Measurements from ENCODE around the gene HTT.

Gene HTT

DNA sequence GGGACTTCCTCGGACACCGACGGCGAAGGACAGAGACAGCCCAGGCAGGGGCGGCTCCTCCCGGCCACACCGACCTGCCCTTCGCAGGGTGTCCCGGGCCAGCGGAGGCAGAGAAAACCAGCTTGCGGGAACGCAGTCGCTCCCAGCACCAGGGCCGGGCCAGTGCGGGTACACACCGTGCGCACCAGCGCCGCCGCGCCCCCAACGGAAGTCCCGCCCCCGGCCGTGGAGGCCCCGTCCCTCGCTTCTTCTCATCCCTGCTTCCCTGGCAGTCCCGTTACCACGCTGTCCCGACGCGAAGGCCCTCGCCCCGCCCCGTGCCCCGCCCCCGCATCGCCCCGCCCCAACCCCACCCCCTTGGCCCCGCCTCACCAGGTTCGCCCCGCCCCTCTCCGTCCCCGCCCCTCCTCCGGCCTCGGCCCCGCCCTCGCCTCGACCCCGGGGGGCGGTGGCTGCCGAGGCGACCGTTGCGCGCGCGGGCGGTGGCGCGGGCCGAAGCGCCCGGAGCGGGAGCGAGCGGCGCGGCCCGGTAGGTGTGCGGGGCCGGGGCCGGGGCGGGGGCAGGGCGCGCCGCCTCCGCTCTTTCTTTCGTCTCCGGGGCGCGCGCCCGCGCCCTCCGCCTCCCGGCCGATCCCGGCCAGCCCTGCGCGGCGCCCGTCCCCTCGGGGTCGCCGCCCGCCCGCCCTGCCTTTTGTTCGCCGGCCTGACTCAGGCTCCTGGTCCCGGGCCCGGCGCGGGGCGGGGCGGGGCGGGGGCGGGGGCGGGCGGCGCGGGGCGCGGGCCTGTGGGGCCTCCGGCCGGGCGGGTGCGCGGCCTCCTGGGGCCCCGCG is 218.3 kb downstream of the HTT start, which contains the start of gene RGS12:
TSS of gene RGS12 (plus strand) at position 451 of the 830 bp plus-strand sequence. CDS start 23,150 bp downstream, outside the sequence.
- DNase-seq (ENCODE audit: extremely low read depth, insufficient read length) = peak; percentile 80
- H3K36me3 ChIP-seq (ENCODE audit: control insufficient read depth, insufficient read depth, low read length) = no peaks in the 10 kb centered on the region

More for the DNA sequence above, 218.3 kb downstream of the HTT start, which contains the start of gene RGS12:
- TF ChIP-seq, protein P1, sequence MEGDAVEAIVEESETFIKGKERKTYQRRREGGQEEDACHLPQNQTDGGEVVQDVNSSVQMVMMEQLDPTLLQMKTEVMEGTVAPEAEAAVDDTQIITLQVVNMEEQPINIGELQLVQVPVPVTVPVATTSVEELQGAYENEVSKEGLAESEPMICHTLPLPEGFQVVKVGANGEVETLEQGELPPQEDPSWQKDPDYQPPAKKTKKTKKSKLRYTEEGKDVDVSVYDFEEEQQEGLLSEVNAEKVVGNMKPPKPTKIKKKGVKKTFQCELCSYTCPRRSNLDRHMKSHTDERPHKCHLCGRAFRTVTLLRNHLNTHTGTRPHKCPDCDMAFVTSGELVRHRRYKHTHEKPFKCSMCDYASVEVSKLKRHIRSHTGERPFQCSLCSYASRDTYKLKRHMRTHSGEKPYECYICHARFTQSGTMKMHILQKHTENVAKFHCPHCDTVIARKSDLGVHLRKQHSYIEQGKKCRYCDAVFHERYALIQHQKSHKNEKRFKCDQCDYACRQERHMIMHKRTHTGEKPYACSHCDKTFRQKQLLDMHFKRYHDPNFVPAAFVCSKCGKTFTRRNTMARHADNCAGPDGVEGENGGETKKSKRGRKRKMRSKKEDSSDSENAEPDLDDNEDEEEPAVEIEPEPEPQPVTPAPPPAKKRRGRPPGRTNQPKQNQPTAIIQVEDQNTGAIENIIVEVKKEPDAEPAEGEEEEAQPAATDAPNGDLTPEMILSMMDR (IDR thresholded peaks at IDR 0.05; ENCODE audit: insufficient read depth, low read length, poor library complexity, severe bottlenecking) = no peak
- Histone ChIP-seq H3K4me3 (replicated peaks; ENCODE audit: low read depth, low read length) (peak within 1 kb of the TSS; percentile 68), H3K27me3 (replicated peaks; ENCODE audit: control insufficient read depth, insufficient read depth, low read length) (no peaks in the 10 kb centered on the region; the same call in 1 of the 2 replicates)
